ENCODE results near the gene PEAR1.

Gene PEAR1

GRCh38 chr1:156943756-156944155, 50.2 kb downstream of the PEAR1 start:
- no peak overlapping the region for H3K4me3 ChIP-seq (ENCODE audit: low read depth, low read length)
- DNase-seq (ENCODE audit: low read depth) = no peak
- TF ChIP-seq MYC (IDR thresholded peaks at IDR 0.05; ENCODE audit: low read depth, low read length) (no peak), POLR2A (IDR thresholded peaks at IDR 0.05; ENCODE audit: extremely low read depth, insufficient read length) (no peak), MAX (IDR thresholded peaks at IDR 0.05; ENCODE audit: low read depth, low read length) (no peak), CTCF (IDR thresholded peaks at IDR 0.05; ENCODE audit: low read depth, low read length) (no peak)

GRCh38 chr1:156944268-156944667, 50.8 kb downstream of the PEAR1 start:
- TF ChIP-seq CTCF (IDR thresholded peaks at IDR 0.05; ENCODE audit: low read depth, low read length) = no peak
- TF ChIP-seq MYC (IDR thresholded peaks at IDR 0.05; ENCODE audit: low read depth, low read length) = no peak
- TF ChIP-seq POLR2A (IDR thresholded peaks at IDR 0.05; ENCODE audit: extremely low read depth, insufficient read length) = no peak
- TF ChIP-seq MAX (IDR thresholded peaks at IDR 0.05; ENCODE audit: low read depth, low read length) = no peak
- DNase-seq (ENCODE audit: low read depth) = no peak
- no peak overlapping the region for H3K4me3 ChIP-seq (ENCODE audit: low read depth, low read length)

GRCh38 chr1:156944848-156945247, 51.3 kb downstream of the PEAR1 start:
- no peak for DNase-seq (ENCODE audit: low read depth)
- H3K4me3 ChIP-seq (ENCODE audit: low read depth, low read length) = no peak overlapping the region
- TF ChIP-seq MYC (IDR thresholded peaks at IDR 0.05; ENCODE audit: low read depth, low read length) = no peak
- no peak for TF ChIP-seq POLR2A (IDR thresholded peaks at IDR 0.05; ENCODE audit: extremely low read depth, insufficient read length)
- no peak for TF ChIP-seq MAX (IDR thresholded peaks at IDR 0.05; ENCODE audit: low read depth, low read length)
- TF ChIP-seq CTCF (IDR thresholded peaks at IDR 0.05; ENCODE audit: low read depth, low read length) = no peak

- DNase-seq (ENCODE audit: low read depth) = no peak
- no peak overlapping the region for H3K4me3 ChIP-seq (ENCODE audit: low read depth, low read length)
- no peak for TF ChIP-seq MAX (IDR thresholded peaks at IDR 0.05; ENCODE audit: low read depth, low read length)
- TF ChIP-seq POLR2A (IDR thresholded peaks at IDR 0.05; ENCODE audit: extremely low read depth, insufficient read length) = no peak
- TF ChIP-seq CTCF (IDR thresholded peaks at IDR 0.05; ENCODE audit: low read depth, low read length) = no peak
- TF ChIP-seq MYC (IDR thresholded peaks at IDR 0.05; ENCODE audit: low read depth, low read length) = no peak
Observed at GRCh38 chr1:156945881-156946661, 52.6 kb downstream of the PEAR1 start.

GRCh38 chr1:156947127-156947526, 53.6 kb downstream of the PEAR1 start:
- no peak for DNase-seq (ENCODE audit: low read depth)
- no peak for TF ChIP-seq MYC (IDR thresholded peaks at IDR 0.05; ENCODE audit: low read depth, low read length)
- no peak for TF ChIP-seq POLR2A (IDR thresholded peaks at IDR 0.05; ENCODE audit: extremely low read depth, insufficient read length)
- no peak for TF ChIP-seq CTCF (IDR thresholded peaks at IDR 0.05; ENCODE audit: low read depth, low read length)
- H3K4me3 ChIP-seq (ENCODE audit: low read depth, low read length) = no peak overlapping the region

All from NB4 (cell line).